H1 (cell line): ENCODE results near the gene FAM111A. TPM values are rescaled to one million over a fixed set of nuclear protein-coding genes. Genes with fewer than 3 reads are reported as not detected.

ENCODE experiments used
- CBX8 ChIP-seq: fragments of 300-800, 300-1000 bp; sonication (generic); IDR thresholded peaks from 2 replicates; pipeline ENCODE4 v1.7.1; 2016; ENCODE audit warnings: low read depth, low read length, borderline replicate concordance
- RAD21 ChIP-seq, 2 experiments: IDR thresholded peaks in 1 of 2; conservative IDR thresholded peaks in 1 of 2; 2 replicates each; pipeline ENCODE4 v1.6.1; 2011; ENCODE audit warnings: low read depth in 2 of 2, low read length in 2 of 2, improper control_type of control experiment in 1 of 2, inconsistent platforms in 1 of 2, mild to moderate bottlenecking in 1 of 2, moderate library complexity in 1 of 2
- RBBP5 ChIP-seq: IDR thresholded peaks from 2 replicates; pipeline ENCODE4 v1.7.1; 2012; ENCODE audit warnings: low read depth, mild to moderate bottlenecking, inconsistent platforms, low read length, moderate library complexity, borderline replicate concordance
- SIX5 ChIP-seq: IDR thresholded peaks from 2 replicates; pipeline ENCODE4 v1.6.1; 2011; ENCODE audit warnings: mild to moderate bottlenecking, low read depth, low read length
- SP1 ChIP-seq: IDR thresholded peaks from 2 replicates; pipeline ENCODE4 v1.6.1; 2011; ENCODE audit warnings: low read depth, low read length
- polyA plus RNA-seq, 7 experiments: library from polyadenylated mRNA; depleted of rRNA in 3 of 7; stranded (reverse) in 5 of 7; unstranded in 2 of 7; fragments of >200 nt in 5 of 7; fragments of 200-250 nt in 2 of 7; gene quantifications; 1 replicate in 5 of 7; 2 replicates in 1 of 7; 4 replicates in 1 of 7; pipeline versions ENCODE4 v1.2.1 to v1.2.3, GENCODE V29; 2011 to 2013; ENCODE audit warnings: missing spikeins in 2 of 7, mixed read lengths in 2 of 7
- total RNA-seq: library from RNA; stranded (reverse); fragmentation: NEBNext Ultra II Directional; extraction: Animal tissue kit (Norgen Biotek cat#: 25700); gene quantifications from 2 replicates; pipeline ENCODE4 v1.2.1, GENCODE V29; 2021
- TF ChIP-seq, protein P1 (sequence below): IDR thresholded peaks from 2 replicates; pipeline ENCODE4 v1.6.1; 2012; ENCODE audit warnings: inconsistent platforms

FAM111A gene
- total and polyA plus RNA-seq, 2 of the 8 experiments (the other 6 are each of a cell fraction or from before 2014, with no cell fraction given), result 10.2 to 29.9 TPM

DNA sequence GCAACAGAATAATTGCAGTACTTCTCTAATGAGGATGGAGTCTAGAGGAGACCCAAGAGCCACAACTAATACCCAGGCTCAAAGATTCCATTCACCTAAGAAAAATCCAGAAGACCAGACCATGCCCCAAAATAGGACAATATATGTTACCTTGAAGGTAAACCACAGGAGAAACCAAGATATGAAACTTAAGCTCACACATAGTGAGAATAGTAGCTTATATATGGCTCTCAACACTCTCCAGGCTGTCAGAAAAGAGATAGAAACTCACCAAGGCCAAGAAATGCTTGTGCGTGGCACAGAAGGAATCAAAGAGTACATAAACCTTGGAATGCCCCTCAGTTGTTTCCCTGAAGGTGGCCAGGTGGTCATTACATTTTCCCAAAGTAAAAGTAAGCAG is 9.1 kb downstream of the FAM111A start (continued):
- TF ChIP-seq SIX5 (no peak), CBX8 (no peak), RBBP5 (no peak), SP1 (no peak), RAD21 (IDR thresholded peaks at IDR 0.05 in 1 of 2, conservative IDR thresholded peaks at IDR 0.05 in 1 of 2; ENCODE audit: low read depth in 2 of 2, low read length in 2 of 2) (no peak)
- TF ChIP-seq, protein P1, sequence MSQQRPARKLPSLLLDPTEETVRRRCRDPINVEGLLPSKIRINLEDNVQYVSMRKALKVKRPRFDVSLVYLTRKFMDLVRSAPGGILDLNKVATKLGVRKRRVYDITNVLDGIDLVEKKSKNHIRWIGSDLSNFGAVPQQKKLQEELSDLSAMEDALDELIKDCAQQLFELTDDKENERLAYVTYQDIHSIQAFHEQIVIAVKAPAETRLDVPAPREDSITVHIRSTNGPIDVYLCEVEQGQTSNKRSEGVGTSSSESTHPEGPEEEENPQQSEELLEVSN, result no peak
